Measurements from ENCODE around the gene DST.

DNA sequence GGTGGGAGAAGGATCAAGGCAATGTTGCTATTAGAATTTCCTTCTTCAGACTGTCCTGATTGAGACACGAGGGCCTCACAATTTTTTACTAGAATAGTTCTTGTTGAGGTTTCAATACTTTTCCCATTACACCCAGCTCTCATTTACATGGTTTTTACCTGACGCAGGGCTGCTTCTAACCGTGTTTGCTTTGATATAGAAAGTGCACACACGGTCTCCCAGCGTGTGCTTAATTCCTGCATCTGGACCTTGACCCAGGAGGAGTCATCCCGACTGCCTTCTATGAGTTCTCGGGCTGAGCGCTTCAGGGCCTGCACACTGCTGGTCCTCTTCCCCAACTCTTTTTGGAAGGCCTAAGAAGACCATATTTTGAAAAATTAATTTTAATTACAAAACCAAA is 160.2 kb downstream of the DST start:
- TF ChIP-seq, protein P1, sequence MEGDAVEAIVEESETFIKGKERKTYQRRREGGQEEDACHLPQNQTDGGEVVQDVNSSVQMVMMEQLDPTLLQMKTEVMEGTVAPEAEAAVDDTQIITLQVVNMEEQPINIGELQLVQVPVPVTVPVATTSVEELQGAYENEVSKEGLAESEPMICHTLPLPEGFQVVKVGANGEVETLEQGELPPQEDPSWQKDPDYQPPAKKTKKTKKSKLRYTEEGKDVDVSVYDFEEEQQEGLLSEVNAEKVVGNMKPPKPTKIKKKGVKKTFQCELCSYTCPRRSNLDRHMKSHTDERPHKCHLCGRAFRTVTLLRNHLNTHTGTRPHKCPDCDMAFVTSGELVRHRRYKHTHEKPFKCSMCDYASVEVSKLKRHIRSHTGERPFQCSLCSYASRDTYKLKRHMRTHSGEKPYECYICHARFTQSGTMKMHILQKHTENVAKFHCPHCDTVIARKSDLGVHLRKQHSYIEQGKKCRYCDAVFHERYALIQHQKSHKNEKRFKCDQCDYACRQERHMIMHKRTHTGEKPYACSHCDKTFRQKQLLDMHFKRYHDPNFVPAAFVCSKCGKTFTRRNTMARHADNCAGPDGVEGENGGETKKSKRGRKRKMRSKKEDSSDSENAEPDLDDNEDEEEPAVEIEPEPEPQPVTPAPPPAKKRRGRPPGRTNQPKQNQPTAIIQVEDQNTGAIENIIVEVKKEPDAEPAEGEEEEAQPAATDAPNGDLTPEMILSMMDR (IDR thresholded peaks at IDR 0.05; ENCODE audit: insufficient read depth, low read length) = no peak
- TF ChIP-seq, protein P2, sequence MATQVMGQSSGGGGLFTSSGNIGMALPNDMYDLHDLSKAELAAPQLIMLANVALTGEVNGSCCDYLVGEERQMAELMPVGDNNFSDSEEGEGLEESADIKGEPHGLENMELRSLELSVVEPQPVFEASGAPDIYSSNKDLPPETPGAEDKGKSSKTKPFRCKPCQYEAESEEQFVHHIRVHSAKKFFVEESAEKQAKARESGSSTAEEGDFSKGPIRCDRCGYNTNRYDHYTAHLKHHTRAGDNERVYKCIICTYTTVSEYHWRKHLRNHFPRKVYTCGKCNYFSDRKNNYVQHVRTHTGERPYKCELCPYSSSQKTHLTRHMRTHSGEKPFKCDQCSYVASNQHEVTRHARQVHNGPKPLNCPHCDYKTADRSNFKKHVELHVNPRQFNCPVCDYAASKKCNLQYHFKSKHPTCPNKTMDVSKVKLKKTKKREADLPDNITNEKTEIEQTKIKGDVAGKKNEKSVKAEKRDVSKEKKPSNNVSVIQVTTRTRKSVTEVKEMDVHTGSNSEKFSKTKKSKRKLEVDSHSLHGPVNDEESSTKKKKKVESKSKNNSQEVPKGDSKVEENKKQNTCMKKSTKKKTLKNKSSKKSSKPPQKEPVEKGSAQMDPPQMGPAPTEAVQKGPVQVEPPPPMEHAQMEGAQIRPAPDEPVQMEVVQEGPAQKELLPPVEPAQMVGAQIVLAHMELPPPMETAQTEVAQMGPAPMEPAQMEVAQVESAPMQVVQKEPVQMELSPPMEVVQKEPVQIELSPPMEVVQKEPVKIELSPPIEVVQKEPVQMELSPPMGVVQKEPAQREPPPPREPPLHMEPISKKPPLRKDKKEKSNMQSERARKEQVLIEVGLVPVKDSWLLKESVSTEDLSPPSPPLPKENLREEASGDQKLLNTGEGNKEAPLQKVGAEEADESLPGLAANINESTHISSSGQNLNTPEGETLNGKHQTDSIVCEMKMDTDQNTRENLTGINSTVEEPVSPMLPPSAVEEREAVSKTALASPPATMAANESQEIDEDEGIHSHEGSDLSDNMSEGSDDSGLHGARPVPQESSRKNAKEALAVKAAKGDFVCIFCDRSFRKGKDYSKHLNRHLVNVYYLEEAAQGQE (IDR thresholded peaks at IDR 0.05; ENCODE audit: insufficient replicate concordance, low read depth) = no peak
- TF ChIP-seq GABPA (IDR thresholded peaks at IDR 0.05; ENCODE audit: low read depth) (no peak), POLR2AphosphoS5 (IDR thresholded peaks at IDR 0.05; ENCODE audit: low read depth) (no peak)
